Muscle layer of duodenum (tissue), 2 donors: ENCODE data around the gene ETS1.

Experiments
- H3K27ac ChIP-seq: one replicate; pipeline ENCODE4 v1.7.0; 2013; ENCODE audit warnings: mild to moderate bottlenecking, low read length
- H3K27me3 ChIP-seq: one replicate; pipeline ENCODE4 v1.7.0; 2013; ENCODE audit warnings: low read depth, mild to moderate bottlenecking, control low read depth, low read length
- H3K36me3 ChIP-seq, 2 donors: one replicate each; pipeline ENCODE4 v1.7.0; 2013; ENCODE audit warnings: low read length in 2 of 2, control low read depth in 1 of 2, mild to moderate bottlenecking in 1 of 2; ENCODE audit not compliant: insufficient read depth in 2 of 2, control insufficient read depth in 1 of 2
- H3K4me1 ChIP-seq, 2 donors: one replicate each; pipeline ENCODE4 v1.7.0; 2013; ENCODE audit warnings: low read length in 2 of 2, mild to moderate bottlenecking in 2 of 2, control low read depth in 1 of 2, moderate library complexity in 1 of 2; ENCODE audit not compliant: insufficient read depth in 2 of 2, control insufficient read depth in 1 of 2
- H3K4me3 ChIP-seq, 2 donors: one replicate each; pipeline ENCODE4 v1.7.0; 2013; ENCODE audit warnings: low read length in 2 of 2, low read depth in 1 of 2, mild to moderate bottlenecking in 1 of 2
- H3K9me3 ChIP-seq, 2 donors: one replicate each; pipeline ENCODE4 v1.7.0; 2013; ENCODE audit warnings: low read length in 2 of 2, control low read depth in 1 of 2, mild to moderate bottlenecking in 1 of 2; ENCODE audit not compliant: control insufficient read depth in 1 of 2
- donor health status: healthy.

The ETS1 gene

GRCh38 chr11:128563942-128564641, 23.3 kb downstream of the ETS1 start:
- no peaks in the 10 kb centered on the region for H3K36me3 ChIP-seq
- no peak overlapping the region for H3K27ac ChIP-seq
- no peaks in the 10 kb centered on the region for H3K4me1 ChIP-seq

GRCh38 chr11:128563308-128563707, 24.1 kb downstream of the ETS1 start:
- Histone ChIP-seq H3K27ac (no peak overlapping the region), H3K36me3 (no peaks in the 10 kb centered on the region), H3K4me1 (no peaks in the 10 kb centered on the region), H3K9me3 (no peaks in the 10 kb centered on the region), H3K27me3 (no peaks in the 10 kb centered on the region), H3K4me3 (no peak overlapping the region)

More at GRCh38 chr11:128563942-128564641, 23.3 kb downstream of the ETS1 start:
- H3K27me3 ChIP-seq: no peaks in the 10 kb centered on the region
- H3K4me3 ChIP-seq: no peak overlapping the region
- H3K9me3 ChIP-seq: no peaks in the 10 kb centered on the region

DNA sequence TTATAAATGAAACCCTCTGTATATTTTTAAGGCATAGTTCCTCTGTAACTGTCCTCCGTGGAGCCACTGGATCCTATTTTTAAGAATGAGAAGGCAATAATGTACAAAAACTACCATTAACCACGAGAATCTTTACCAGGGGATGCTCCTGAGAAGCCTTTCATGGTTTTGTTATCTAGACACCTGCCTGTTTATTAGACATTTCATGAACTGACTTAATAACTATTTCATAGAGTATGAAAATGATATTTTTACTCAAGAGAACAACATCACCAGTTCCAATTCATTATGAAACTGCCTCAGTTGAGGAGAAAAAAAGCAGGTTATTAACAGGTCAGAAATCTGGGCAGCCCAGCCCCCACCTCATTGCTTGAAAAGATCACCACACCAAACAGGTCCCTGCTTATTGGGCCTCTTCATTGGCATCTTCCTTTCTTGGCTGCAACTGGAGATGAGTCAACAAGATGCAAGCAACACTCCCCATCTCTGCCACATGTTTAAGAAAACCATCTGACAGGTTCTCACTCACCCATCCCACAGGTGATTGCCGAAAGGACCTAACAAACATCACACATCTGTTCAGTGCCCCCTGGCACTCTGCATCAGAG, 27.8 kb downstream of the ETS1 start:
- Histone ChIP-seq H3K4me3 (no peak overlapping the region), H3K27ac (no peak overlapping the region), H3K4me1 (peaks cover 0 to under 1% of the 10 kb centered on the region in 2 donors), H3K9me3 (no peaks in the 10 kb centered on the region), H3K27me3 (no peaks in the 10 kb centered on the region), H3K36me3 (no peaks in the 10 kb centered on the region)

GRCh38 chr11:128555606-128556005, 31.8 kb downstream of the ETS1 start:
- Histone ChIP-seq H3K27me3 (no peaks in the 10 kb centered on the region), H3K4me1 (peaks cover 0 to 14% of the 10 kb centered on the region in 2 donors), H3K9me3 (no peaks in the 10 kb centered on the region), H3K4me3 (no peak overlapping the region), H3K27ac (no peak overlapping the region), H3K36me3 (no peaks in the 10 kb centered on the region)

GRCh38 chr11:128553662-128554362, 33.5 kb downstream of the ETS1 start:
- H3K4me3 ChIP-seq: no peak overlapping the region
- no peaks in the 10 kb centered on the region for H3K36me3 ChIP-seq
- no peaks in the 10 kb centered on the region for H3K27me3 ChIP-seq
- peak overlapping the region; percentile 39 for H3K27ac ChIP-seq
- peaks cover 0 to 14% of the 10 kb centered on the region in 2 donors for H3K4me1 ChIP-seq
- H3K9me3 ChIP-seq: no peaks in the 10 kb centered on the region

DNA sequence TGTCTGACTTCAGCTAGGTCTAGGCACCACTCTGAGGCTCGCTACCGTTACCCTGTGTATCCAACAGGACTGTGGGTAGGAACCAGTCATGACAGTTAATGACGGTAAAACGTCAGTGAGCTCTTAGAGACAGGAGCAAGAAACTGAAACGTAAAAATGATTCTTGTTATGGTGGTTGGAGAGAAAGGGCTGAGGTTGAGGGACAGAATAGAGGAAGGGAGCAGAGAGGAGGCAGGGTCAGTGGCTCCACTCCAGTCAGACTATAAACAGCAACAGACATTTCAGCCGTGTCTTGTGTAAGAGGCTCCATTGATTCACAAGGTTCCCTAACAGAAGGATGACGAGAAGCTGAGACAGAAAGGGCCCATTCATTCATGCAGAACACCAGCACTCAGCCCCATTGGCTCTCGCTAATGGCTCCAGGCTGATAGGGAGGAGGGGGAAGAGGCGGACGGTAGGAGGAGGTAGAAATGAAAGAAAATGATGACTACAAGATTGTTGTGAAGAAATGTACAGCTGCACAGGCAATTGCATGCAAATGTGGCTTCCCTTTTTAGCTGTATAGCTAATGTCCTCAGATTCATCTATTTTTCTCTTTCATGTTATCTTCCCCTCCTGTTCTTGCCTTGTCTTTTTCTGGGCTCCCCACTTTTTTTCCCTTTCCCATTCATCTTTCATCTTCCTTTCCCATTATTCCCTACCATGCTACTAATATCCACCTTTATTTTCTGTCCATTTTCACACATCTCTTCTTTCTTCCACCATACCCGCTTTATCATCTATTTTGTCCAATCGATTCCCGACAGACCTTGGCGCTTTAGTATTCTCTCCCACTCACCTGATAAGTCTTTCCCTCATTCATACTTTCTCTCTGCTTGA, 34.3 kb downstream of the ETS1 start:
- Histone ChIP-seq H3K36me3 (no peaks in the 10 kb centered on the region), H3K27ac (peak overlapping the region; percentile 39), H3K27me3 (no peaks in the 10 kb centered on the region), H3K4me1 (peaks cover 3 to 14% of the 10 kb centered on the region in 2 donors), H3K9me3 (no peaks in the 10 kb centered on the region), H3K4me3 (no peak overlapping the region)

DNA sequence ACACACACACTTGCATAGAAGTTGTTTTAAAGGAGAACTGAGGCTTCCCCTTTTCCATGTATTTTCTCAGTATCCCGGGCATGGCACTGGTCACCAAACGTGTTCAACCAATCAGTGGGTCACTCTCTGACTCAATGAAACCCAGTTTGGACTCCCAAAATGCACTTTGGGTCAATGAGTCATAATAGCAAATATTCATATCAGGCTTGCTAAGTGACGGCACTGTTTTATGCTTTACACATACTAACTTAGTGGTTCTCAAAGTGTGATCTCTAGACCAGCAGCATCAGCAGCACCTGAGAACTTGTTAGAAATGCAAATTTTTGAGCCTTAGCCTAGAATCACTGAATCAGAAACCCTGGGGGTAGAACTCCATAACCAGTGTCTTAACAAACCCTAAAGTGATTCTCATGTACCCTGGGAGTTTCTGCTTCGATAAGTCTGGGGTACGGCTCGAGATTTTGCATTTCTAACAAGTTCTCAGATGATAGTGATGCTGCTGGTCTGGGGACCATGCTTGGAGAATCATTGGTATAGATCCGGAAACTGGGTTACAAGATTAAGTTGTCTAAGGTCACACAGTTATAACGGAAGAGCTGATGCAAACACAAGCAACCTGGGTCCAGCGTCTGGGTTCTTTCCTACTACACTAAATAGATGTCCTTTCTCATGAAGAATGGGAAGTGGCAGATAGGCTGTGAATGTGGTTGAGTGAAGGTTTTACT, 35.6 kb downstream of the ETS1 start:
- no peaks in the 10 kb centered on the region for H3K36me3 ChIP-seq
- no peak overlapping the region for H3K4me3 ChIP-seq
- H3K27me3 ChIP-seq: no peaks in the 10 kb centered on the region
- no peak overlapping the region for H3K27ac ChIP-seq
- H3K4me1 ChIP-seq: peaks cover 5 to 14% of the 10 kb centered on the region in 2 donors
- no peaks in the 10 kb centered on the region for H3K9me3 ChIP-seq

- H3K27me3 ChIP-seq: no peaks in the 10 kb centered on the region
- peaks cover 5 to 14% of the 10 kb centered on the region in 2 donors for H3K4me1 ChIP-seq
- H3K4me3 ChIP-seq: no peak overlapping the region
- no peaks in the 10 kb centered on the region for H3K36me3 ChIP-seq
- H3K27ac ChIP-seq: peak overlapping the region; percentile 17
- H3K9me3 ChIP-seq: no peaks in the 10 kb centered on the region
These were observed 36.3 kb downstream of the ETS1 start for GRCh38 chr11:128551058-128551457.

DNA sequence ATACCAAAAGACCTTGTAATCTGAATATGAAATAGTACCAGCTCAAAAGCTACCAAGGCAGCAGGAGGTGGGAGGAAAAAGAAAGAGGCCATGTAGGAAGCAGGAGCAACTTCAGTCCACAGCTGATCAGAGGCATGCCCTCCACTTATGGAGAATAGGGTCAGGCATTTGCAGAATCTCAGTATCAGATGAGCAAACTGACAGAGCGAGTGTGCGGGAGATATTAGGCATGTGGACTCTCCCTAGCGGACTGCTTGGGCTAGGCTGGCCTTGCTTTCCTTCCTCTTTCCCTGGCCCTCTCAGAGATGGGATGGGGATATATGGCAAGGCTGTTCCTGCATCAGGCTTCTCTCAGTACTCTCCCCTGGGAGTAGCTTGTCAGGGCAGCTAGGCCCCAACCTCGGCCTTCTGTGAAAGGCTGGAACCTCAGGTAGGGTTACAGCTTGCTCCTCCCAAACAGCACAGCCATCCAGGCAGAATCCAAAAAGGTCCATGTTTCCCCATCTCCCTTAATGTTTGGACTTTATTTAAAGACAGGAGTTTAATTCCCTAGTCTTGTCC, 37.0 kb downstream of the ETS1 start:
- H3K27me3 ChIP-seq: no peaks in the 10 kb centered on the region
- no peaks in the 10 kb centered on the region for H3K9me3 ChIP-seq
- H3K36me3 ChIP-seq: no peaks in the 10 kb centered on the region
- H3K4me3 ChIP-seq: no peak overlapping the region
- peaks cover 5 to 14% of the 10 kb centered on the region in 2 donors for H3K4me1 ChIP-seq
- H3K27ac ChIP-seq: peak overlapping the region; percentile 17

DNA sequence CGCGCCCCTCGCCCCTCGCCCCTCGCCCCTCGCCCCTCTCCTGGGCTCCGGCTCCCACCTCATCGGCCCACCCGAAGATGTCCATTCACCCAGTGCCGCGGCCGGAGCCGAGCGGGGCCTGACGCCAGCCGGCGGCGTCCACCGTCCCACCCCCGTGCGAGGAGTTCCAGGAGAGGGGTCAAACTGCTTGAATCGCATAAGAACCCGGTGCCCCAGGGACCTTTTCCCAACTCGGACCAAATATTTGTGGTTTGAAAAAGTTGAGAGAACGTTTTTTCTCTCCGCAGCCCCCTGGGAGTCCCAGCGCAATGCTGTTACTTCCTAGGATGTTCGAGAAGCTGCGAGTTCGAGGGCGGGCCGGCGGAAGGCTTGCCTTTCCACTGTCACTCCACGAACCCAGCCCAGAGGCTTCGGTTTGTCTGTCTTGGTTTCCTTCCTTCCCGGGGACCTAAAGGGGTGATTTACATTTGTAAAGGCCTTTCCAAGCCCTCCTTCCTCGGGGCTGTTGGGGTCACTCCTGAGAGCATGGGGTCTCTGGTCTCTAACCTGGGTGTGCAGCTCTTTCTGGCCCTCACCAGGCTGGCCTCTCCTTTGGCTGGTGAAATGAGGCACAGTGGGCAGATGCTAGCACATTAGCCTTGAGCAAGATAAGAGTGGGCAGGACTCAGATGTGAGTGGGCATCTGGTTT, 38.0 kb downstream of the ETS1 start:
- H3K27ac ChIP-seq: peak overlapping the region; percentile 1
- peaks cover 5 to 16% of the 10 kb centered on the region in 2 donors for H3K4me1 ChIP-seq
- no peaks in the 10 kb centered on the region for H3K9me3 ChIP-seq
- H3K27me3 ChIP-seq: no peaks in the 10 kb centered on the region
- H3K36me3 ChIP-seq: no peaks in the 10 kb centered on the region
- H3K4me3 ChIP-seq: peak overlapping the region in 1 of 2 donors; percentile 62
